Activated T-cell treated with anti-CD3 and anti-CD28 coated beads for 1 hour (primary cell): ENCODE measurements around the gene TAF9.
A peak's percentile ranks its signal among the peaks of the same experiment; 100 is the strongest.
"Not testable (repeated sequence)": the region's sequence is repeated elsewhere in the genome, so short reads cannot be mapped to it uniquely, and the experiment has no call there.

Source experiments
- DNase-seq: peaks from one replicate; pipeline ENCODE4 v3.0.0-alpha.2; 2020; ENCODE audit warnings: low read depth

The TAF9 gene, protein sequence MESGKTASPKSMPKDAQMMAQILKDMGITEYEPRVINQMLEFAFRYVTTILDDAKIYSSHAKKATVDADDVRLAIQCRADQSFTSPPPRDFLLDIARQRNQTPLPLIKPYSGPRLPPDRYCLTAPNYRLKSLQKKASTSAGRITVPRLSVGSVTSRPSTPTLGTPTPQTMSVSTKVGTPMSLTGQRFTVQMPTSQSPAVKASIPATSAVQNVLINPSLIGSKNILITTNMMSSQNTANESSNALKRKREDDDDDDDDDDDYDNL

DNA sequence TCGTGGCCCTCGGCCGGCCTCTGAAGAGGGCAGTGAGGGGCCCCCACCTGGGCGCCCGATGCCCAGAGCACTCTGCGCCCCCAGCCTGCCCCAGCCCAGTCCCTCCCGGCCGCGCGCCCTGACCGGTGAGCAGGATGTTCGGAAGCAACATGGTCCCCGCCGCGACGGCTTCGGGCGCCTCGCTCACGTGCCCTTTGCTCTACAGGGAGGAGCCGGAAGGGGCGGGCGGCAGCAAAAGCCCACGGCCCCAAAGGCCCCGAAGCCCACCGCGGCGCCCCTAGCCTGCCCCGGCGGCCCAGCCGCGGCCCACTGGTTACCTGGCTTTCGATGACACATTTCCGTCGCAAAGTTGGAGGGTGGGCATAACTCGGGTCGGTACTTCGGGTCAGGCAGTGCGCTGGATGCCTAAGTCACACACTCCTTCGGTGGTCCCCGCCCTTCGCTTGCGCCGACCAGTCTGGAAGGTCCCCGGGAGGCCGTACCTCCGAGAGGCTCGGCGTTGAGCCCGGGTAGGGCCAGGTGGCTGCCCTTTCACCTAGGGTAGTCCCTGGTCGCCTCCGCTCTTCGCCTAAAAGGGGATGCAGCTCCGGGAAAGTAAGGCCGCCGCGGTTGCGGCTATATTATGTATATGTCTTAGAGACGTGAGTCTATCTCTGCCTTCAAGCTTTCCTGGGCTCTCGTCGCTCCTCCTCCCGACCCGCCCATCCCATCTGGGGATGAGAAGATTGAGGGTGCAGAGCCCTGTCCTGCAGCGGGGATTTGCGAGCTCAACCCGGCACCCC, at the start of gene TAF9, which contains the start of the genes AK6 and RAD17:
TSS of gene TAF9 (minus strand) at position 181 of the 782 bp plus-strand sequence. CDS start 3,783 bp downstream, outside the sequence.
TSS of gene AK6 (minus strand) at position 181 of the 782 bp plus-strand sequence. CDS start at position 151, 30 bp downstream.
TSS of gene RAD17 (plus strand) at position 479 of the 782 bp plus-strand sequence. CDS start 2,391 bp downstream, outside the sequence.
- peak; percentile 80 for DNase-seq

DNA sequence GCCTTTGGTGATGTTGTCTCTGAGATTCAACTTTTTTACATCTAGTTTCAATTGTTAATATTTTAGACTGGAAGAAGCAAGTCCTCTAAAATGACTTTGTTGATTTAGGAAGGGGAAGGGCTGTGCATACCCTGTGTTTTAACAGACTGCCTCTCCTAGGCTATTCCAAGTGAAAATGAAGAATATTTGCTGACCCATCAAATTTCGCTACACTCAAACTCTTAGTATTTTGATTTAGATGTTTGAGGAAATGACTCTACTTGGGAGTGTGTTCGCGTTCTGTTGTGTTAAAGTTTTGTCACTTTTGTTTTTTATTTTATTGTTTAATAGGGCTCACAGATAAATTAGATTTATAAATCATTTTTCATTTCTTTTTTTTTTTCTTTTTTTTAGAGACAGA, 49.2 kb upstream of the TAF9 start:
- DNase-seq: no peak

DNA sequence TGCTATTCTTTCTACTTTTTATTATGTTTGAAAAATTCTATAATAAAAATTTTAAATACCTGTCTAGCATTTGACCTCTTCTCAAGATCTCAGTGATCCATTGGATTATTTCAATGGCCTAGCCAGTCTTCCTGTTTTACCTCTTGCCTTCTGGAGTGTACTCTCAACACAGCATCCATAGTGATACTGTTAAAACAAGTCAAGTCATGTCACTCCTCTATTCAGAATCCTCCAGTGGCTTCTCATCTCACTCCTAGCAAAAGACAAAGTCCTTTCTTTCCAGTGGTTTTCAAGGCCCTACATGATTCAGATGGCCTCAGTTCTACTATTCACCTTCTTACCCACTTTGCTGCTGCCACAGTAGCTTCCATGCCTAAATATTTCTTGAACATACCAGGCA, 47.4 kb upstream of the TAF9 start:
- no peak for DNase-seq

DNA sequence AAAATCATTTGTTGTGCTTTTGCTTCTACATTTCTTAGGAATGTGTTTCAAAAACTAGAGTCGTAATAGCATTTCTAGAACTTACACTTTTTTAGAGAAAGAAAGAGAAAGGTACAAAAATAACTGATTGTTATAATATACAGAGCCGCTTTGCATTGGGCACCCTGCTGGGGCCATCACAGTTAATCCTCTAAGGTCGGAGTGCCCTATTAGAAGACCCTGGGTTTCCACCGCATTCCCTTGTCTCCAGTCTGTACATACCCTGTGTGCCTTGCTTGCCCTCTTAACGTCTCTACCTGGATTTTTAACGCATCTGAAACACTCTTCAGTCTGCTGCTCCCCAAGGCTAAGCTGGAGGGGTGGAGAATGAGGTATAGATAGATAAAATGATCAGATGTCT, 46.9 kb upstream of the TAF9 start:
- no peak for DNase-seq

DNA sequence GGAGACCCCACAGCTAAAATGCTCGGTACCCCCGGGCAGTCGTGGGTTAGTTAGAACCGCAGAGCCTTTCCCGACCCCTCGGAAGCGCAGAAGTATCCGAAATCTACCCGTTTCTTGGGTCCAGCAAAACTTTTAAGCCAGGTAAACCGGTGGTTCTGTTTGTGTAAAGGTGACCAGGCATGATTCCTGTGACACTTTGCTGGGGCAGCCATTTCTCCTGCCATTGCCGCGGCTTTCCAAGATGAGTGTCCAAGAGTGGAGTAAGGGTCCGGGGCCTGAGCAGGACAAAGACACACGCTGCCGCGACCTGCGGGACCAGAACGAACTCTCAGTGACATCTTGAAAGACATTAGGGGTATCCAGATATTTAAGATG, 46.3 kb upstream of the TAF9 start:
- no peak for DNase-seq

DNA sequence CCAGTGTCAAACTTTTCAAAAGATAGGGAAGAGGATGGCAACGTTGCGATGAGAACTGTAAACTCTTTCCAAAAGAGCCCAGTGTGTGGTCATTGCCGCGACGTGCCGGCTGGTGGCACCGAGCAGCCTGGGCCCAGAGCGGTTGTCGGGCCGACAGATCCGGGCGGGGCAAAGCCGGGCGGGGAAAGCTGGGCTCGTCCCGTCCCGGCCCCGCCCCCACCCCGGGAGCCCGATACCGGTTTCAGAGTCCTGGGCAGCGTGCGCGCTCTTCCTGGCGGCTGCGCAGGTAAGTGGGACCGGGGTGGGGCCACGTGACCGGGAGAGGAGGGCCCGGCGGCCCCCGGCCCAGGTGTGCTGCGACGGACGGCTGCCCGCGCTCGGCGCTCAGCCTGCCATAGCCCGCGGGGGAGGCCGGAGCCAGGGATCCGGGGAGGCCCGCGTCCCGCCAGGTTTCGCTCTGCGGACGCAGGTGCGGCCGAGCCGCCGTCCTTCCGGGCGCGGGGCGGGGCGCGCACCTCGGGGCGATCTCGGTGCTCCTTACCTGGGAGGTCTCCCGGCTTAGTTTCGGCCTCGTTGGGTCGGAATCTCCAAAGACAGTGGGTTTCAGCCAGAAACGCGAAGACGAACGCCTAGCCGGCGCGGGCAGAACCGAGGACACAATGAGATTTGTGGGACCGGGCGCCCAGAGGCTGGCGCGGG, 45.7 kb upstream of the TAF9 start, which contains the start of gene MARVELD2:
TSS of gene MARVELD2 (plus strand) at position 232 of the 699 bp plus-strand sequence. CDS start 4,270 bp downstream, outside the sequence.
- peak; percentile 33 for DNase-seq

DNA sequence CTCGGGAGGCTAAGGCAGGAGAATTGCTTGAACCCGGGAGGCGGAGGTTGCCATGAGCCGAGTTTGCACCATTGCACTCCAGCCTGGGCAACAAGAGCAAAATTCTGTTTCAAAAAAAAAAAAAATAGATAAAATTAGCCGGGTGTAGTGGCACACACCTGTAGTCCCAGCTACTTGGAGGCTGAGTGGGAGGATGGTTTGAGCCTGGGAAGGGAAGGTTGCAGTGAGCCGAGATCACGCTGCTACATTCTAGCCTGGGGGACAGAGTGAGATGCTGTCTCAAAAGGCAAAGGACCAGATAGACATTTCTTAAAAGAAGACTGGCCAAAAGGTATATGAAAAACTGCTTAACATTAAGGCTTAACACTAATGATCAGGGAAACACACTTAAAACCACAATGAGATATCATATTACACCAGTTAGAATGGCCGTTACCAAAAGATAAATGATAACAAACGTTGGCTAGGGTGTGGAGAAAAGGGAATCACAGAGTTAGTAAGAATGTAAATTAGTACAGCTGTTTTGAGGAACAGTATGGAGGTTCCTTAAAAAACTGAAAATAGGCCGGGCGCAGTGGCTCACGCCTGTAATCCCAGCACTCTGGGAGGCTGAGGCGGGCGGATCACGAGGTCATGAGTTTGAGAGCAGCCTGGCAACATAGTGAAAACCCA, 35.5 kb upstream of the TAF9 start:
- DNase-seq: no peak

DNA sequence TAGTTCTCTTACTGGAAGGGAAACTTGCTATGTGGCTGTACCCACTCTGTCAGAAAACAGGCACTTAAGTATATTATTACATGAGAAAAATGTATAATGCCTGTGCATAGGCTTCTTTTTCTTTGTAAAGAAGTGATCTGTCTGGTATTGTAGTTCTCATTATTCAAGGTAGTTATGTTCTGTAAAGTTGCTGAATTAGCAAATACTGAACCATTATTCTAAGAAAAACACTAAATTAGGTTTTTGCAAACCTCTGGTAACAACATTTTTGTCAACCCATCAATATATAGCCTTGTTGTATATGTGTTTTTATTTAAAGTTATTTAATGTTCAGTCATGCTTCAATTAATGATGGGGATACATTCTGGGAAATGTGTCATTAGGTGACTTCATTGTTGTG, 9.1 kb upstream of the TAF9 start:
- DNase-seq: no peak

DNA sequence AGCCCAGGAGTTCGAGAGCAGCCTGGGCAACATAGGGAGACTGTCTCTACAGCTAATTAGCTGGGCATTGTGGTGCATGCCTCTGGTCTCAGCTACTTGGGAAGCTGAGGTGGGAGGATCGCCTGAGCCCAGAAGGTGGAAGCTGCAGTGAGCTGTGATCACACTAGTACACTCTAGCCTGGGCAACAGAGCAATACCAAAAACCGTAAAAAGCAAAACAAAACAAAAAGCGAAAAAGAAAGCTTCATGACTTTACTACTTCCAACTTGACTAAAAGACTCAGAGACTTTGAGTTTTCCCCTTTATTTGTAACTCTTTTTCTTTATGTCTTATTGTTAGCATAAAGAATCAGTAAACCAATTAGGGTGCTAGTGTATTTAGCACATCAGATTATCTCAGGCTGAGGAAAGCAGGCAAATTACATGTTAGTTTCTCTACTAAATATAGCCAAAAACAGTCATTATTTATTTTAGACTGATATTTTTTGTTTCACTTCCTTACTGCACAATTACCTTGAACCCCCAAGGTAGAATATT, 5.7 kb upstream of the TAF9 start:
- DNase-seq: no peak

DNA sequence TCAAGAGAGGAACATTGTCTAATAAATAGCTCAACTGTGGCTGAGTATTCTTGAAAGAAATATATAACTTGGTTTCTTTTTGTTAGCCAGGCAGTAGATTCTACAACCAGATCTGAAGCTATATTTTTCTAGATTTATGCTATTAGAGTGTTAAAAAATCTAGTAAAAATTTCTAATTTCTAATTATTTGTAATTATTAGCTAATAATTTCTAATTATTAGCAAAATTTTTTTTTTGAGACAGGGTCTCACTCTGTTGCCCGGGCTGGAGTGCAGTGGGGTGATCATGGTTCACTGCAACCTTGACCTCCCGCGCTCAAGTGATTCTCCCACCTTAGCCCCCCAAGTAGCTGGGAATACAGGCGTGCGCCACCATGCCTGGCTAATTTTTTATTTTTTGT, 3.1 kb upstream of the TAF9 start:
- DNase-seq: no peak

DNA sequence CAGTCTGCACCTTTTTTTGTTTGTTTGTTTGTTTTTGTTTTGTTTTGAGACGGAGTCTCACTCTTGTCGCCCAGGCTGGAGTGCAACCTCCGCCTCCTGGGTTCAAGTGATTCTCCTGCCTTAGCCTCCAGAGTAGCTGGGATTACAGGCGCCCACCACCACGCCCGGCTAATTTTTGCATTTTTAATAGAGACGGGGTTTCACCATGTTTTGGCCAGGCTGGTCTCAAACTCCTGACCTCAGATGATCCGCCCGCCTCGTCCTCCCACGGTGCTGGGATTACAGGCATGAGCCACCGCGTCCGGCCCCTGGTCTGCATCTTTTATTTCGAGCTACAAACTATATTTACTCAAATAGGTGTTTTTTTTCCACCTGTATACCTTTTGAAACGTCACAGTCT, 1.0 kb upstream of the TAF9 start:
- DNase-seq: not testable (repeated sequence)

DNA sequence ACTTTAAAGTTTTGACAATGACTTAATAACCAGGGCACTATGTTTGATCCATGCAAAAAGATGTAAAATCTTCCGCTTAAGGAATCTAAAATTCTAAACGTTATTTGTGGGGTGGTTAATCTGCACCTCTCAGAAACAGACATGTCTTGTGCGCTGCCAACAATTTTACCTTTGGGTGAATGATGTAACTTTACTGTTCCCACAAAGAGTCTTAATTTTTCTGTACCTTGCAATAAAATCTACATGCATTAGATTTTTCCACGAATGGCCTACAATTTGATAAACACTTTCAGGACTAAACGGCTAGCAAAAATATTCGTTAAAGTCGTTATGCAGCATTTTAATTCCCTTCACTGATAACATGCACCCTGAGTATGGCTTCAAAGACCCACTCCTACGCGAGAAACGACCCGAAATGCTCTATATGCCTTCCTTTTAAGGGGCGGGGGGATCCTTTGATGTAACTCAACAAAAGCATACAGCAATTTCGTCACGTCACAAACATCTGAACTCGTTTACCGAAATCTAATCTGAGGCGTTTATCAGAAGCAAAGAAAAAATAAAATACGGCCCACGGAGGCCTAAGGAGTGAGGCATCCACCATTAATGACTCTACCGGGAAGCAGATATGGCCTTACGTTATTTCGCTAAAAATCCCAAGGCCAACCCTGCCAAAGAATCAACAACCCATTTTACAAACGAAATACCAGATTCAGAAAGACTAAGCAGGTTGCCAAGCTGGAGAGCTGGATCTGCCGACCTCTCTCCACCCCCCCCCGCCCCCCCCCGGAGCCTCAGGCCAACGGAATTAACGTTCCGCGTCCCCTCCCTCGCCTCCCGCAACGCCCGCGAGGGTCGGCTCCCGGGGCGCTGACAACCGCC, 621 bp downstream of the TAF9 start:
- no peak for DNase-seq

DNA sequence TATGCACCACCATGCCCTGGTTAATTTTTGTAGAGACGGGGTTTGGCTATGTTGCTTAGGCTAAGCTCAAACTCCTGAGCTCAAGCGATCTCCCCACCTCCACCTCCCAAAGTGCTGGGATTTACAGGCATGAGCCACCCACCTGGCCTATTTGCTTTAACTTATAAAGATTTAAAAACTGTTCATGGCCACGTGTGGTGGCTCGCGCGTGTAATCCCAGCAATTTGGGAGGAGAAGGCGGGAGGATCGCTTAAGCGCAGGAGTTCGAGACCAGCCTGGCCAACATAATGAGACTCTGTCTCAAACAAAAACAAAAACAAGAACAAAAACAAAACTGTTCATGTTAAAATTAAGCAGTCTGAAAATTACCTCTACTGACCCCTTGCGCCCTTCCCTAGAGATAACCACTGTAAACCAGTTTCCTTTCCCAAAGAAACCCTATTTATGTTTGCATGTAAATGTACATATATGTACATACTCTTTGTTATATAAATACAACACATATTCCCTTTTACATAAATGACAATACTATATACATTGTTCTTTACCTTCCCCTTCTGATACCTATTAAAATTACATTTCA, 1.5 kb downstream of the TAF9 start:
- DNase-seq: no peak

DNA sequence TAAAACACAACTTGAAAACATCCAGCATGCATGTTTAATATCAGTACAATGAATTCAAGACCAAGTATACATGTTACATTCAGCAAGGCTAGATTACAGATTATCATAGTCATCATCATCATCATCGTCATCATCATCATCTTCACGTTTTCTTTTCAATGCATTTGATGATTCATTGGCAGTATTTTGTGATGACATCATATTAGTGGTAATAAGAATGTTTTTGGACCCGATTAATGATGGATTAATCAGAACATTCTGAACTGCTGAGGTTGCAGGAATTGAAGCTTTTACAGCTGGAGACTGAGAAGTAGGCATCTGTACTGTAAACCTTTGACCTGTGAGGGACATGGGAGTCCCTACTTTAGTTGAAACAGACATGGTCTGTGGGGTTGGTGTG, 4.5 kb downstream of the TAF9 start:
- no peak for DNase-seq

DNA sequence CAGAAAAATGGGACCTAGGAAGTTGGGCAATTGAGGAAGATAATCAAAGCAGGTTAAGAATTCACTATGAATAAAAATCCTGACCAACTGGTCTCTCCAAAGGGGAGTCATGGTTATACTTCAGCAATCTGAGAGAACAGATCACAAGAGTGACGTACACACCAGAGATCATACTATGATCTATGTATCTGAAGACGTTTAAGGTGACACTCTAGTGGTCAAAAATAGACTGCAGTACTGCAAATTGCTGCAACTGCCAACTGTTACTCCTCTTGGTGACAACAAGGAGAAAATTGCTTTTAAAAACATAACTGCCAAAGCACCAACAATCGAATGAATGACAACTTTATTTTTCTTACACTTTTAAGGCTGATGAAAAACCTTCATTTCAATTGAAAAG, 4.9 kb downstream of the TAF9 start:
- DNase-seq: no peak

DNA sequence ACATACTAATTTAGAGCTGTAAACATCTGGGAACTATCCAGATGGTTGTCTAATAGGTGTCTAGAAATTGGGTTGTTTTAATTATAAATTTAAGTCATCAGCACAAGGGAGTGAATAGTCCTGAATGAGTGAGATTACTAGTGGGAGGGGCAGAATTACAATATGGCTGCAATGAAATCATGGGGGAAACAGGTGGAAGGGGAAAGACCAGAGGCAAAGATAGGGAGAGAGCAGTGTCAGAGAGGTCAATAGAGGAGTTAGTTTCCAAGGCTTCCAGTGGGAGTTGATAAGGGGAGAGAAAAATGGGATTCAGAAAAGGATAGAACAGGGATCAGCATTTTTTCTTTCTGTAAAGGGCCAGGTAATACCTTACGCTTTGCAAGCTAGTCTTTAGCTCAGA, 8.9 kb downstream of the TAF9 start:
- DNase-seq: no peak

DNA sequence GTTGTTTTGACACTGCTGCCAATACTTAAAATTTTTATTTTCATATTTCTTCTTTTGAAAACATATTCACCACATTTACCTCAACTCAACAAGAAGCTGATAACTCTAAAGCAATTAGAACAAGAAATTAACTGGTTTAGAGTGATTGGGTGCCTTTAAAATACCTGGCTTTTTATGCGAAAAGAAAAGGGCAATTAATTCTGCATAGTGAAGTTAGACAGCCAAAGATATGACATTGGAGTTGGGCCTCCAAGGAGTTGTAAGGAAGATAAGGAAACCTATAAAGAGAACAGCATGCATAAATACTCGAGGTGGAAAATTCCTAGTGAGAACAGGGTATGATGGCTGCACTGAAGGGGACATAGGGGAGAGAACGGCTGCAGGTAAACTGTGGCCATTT, 9.6 kb downstream of the TAF9 start:
- no peak for DNase-seq

DNA sequence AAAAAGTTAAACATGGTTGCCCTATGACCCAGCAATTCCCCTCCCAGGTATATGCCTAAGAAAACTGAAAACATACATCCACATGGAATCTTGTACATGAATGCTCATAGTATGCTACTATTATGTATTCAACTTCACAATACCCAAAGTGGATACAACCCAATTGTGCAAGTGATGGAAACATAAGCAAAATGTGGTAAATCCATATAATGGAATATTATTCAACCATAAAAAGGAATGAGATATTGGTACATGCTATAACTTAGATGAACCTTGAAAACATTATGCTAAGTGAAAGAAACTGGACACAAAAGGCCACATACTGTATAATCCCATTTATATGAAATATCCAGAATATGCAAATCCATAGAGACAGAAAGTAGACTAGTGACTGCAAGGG, 18.7 kb downstream of the TAF9 start:
- no peak for DNase-seq

DNA sequence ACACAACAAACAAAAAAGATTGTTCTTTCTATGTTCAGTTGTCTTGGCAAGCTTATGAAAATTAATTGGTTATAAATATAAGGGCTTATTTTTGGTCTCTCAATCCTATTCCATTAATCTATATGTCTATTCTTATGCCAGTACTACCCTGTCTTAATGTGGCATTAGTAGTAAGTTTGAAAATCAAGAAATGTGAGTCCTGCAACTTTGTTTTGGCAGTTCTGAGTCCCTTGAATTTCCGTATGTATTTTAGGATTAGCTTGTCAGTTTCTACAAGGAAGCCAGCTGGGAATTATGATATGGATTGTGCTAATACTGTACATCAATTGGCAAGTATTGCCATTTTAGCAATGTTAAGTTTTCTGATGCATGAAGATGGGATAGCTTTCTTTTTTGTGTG, 26.2 kb downstream of the TAF9 start:
- DNase-seq: no peak

DNA sequence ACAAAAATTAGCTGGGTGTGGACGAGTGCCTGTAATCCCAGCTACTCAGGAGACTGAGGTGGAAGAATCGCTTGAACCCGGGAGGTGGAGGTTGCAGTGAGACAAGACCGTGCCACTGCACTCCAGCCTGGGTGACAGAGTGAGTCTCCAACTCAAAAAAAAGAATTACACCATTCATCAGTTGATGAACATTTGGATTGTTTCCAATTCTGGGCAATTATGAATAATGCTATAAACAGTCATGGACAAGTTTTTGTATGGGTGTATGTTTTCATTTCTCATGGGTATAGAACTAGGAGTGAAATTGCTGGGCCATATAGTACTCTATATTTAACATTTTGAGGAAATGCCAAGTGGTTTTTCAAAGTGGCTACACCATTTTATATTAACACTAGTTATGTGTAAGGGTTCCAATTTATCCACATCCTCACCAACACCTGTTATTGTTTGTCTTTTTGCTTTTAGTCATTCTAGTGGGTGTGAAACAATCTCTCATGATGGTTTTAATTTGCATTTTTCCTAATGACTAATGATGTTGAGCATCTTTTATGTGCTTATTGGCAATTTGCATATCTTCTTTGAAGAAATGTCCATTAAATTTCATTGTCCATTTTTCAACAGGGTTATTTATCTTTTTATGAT, 27.7 kb downstream of the TAF9 start:
- DNase-seq: no peak
